ENCODE measurements around the gene THRAP3. TPM values are rescaled to one million over a fixed set of nuclear protein-coding genes. Genes with fewer than 3 reads are reported as not detected.

The THRAP3 gene
- total and polyA plus RNA-seq, 2 experiments from 2014 or later = 61.5 to 95.2 TPM

- H3K9ac ChIP-seq = no peak overlapping the region
- H3K27ac ChIP-seq = no peak overlapping the region
- H3F3A ChIP-seq (ENCODE audit: insufficient read depth) = peaks cover 15% of the 10 kb centered on the region; the same call in 1 of the 2 replicates
- no peaks in the 10 kb centered on the region for H3K9me3 ChIP-seq (ENCODE audit: low read depth)
- in situ Hi-C loops (cut with MboI) = no loop called here
- H3K27me3 ChIP-seq (replicated peaks; ENCODE audit: insufficient read depth) = no peaks in the 10 kb centered on the region
- TF ChIP-seq EZH2phosphoT487 (IDR thresholded peaks at IDR 0.05; ENCODE audit: insufficient read depth, low read depth) = no peak
- TF ChIP-seq EZH2 (IDR thresholded peaks at IDR 0.05; ENCODE audit: insufficient read depth, poor library complexity, severe bottlenecking) = no peak
- 52 to 61% methylated on average over 3 of the region's 3 CpGs for WGBS, 2 experiments (ENCODE audit: low coverage in 1 of 2, low lambda C conversion rate in 2 of 2, missing lambda C conversion rate in 2 of 2)
- no peak overlapping the region for H3K4me2 ChIP-seq (ENCODE audit: unreplicated experiment)
- no peaks in the 10 kb centered on the region for H3K9me2 ChIP-seq (ENCODE audit: insufficient read depth)
- H4K20me1 ChIP-seq (ENCODE audit: insufficient read depth) = peaks cover 31% of the 10 kb centered on the region; the same call in 1 of the 2 replicates
- H3K4me3 ChIP-seq = no peak overlapping the region
- H3K79me2 ChIP-seq (ENCODE audit: insufficient read depth) = peaks cover 100% of the 10 kb centered on the region
- DNase-seq = no peak
- no peak overlapping the region for H2AFZ ChIP-seq
- H3K4me1 ChIP-seq (ENCODE audit: insufficient read depth) = peaks cover 7% of the 10 kb centered on the region
- peaks cover 28% of the 10 kb centered on the region for H3K36me3 ChIP-seq (ENCODE audit: low read depth)
These were observed 12.1 kb downstream of the THRAP3 start for GRCh38 chr1:36236302-36236701.

- no peaks in the 10 kb centered on the region for H3K9me2 ChIP-seq (ENCODE audit: insufficient read depth)
- in situ Hi-C loops (cut with MboI) = no loop called here
- peaks cover 100% of the 10 kb centered on the region for H3K79me2 ChIP-seq (ENCODE audit: insufficient read depth)
- peaks cover 33% of the 10 kb centered on the region; the same call in 1 of the 2 replicates for H4K20me1 ChIP-seq (ENCODE audit: insufficient read depth)
- H3K4me2 ChIP-seq (ENCODE audit: unreplicated experiment) = no peak overlapping the region
- no peaks in the 10 kb centered on the region for H3K9me3 ChIP-seq (ENCODE audit: low read depth)
- no peak overlapping the region for H3K4me3 ChIP-seq
- no peaks in the 10 kb centered on the region for H3K4me1 ChIP-seq (ENCODE audit: insufficient read depth)
- H3K27me3 ChIP-seq (replicated peaks; ENCODE audit: insufficient read depth) = no peaks in the 10 kb centered on the region
- DNase-seq = peak; percentile 48
- H3F3A ChIP-seq (ENCODE audit: insufficient read depth) = peaks cover 21% of the 10 kb centered on the region; the same call in 1 of the 2 replicates
- no peak overlapping the region for H3K9ac ChIP-seq
- H3K27ac ChIP-seq = peak overlapping the region; percentile 6; the same call in 1 of the 2 replicates
- H2AFZ ChIP-seq = no peak overlapping the region
- H3K36me3 ChIP-seq (ENCODE audit: low read depth) = peaks cover 25% of the 10 kb centered on the region; the same call in 1 of the 2 replicates
- 73 to 77% methylated on average over 2 of the region's 2 CpGs for WGBS, 2 experiments (ENCODE audit: low coverage in 1 of 2, low lambda C conversion rate in 2 of 2, missing lambda C conversion rate in 2 of 2)
- TF ChIP-seq EZH2phosphoT487 (IDR thresholded peaks at IDR 0.05; ENCODE audit: insufficient read depth, low read depth) (no peak), EZH2 (IDR thresholded peaks at IDR 0.05; ENCODE audit: insufficient read depth, poor library complexity, severe bottlenecking) (no peak)
These were observed 14.2 kb downstream of the THRAP3 start for GRCh38 chr1:36238433-36238832.

- WGBS, 2 experiments (ENCODE audit: low coverage in 1 of 2, low lambda C conversion rate in 2 of 2, missing lambda C conversion rate in 2 of 2) = 88 to 91% methylated on average over 4 of the region's 4 CpGs
- Histone ChIP-seq H3F3A (ENCODE audit: insufficient read depth) (peaks cover 30% of the 10 kb centered on the region), H3K4me3 (no peak overlapping the region), H3K9me2 (ENCODE audit: insufficient read depth) (no peaks in the 10 kb centered on the region), H3K27ac (0 out of 2 replicates have a peak overlapping the region, but pooled peaks have one; percentile 21), H3K79me2 (ENCODE audit: insufficient read depth) (peaks cover 100% of the 10 kb centered on the region), H3K4me1 (ENCODE audit: insufficient read depth) (peaks cover 10% of the 10 kb centered on the region), H3K4me2 (ENCODE audit: unreplicated experiment) (no peak overlapping the region), H3K9me3 (ENCODE audit: low read depth) (no peaks in the 10 kb centered on the region), H3K27me3 (replicated peaks; ENCODE audit: insufficient read depth) (no peaks in the 10 kb centered on the region), H3K36me3 (ENCODE audit: low read depth) (peaks cover 23% of the 10 kb centered on the region; the same call in 1 of the 2 replicates), H2AFZ (no peak overlapping the region), H3K9ac (no peak overlapping the region), H4K20me1 (ENCODE audit: insufficient read depth) (peaks cover 39% of the 10 kb centered on the region; the same call in 1 of the 2 replicates)
- TF ChIP-seq EZH2phosphoT487 (IDR thresholded peaks at IDR 0.05; ENCODE audit: insufficient read depth, low read depth) (no peak), EZH2 (IDR thresholded peaks at IDR 0.05; ENCODE audit: insufficient read depth, poor library complexity, severe bottlenecking) (no peak)
- in situ Hi-C loops (cut with MboI) = no loop called here
- DNase-seq = no peak
These were observed 15.8 kb downstream of the THRAP3 start for GRCh38 chr1:36239941-36240637.

- DNase-seq = no peak
- Histone ChIP-seq H4K20me1 (ENCODE audit: insufficient read depth) (peaks cover 21% of the 10 kb centered on the region; the same call in 1 of the 2 replicates), H3F3A (ENCODE audit: insufficient read depth) (peaks cover 67% of the 10 kb centered on the region), H3K4me1 (ENCODE audit: insufficient read depth) (peaks cover 58% of the 10 kb centered on the region), H3K27me3 (replicated peaks; ENCODE audit: insufficient read depth) (no peaks in the 10 kb centered on the region), H3K36me3 (ENCODE audit: low read depth) (no peaks in the 10 kb centered on the region), H3K4me2 (ENCODE audit: unreplicated experiment) (no peak overlapping the region), H3K27ac (peak overlapping the region; percentile 99), H3K79me2 (ENCODE audit: insufficient read depth) (peaks cover 100% of the 10 kb centered on the region), H3K9me3 (ENCODE audit: low read depth) (no peaks in the 10 kb centered on the region), H3K4me3 (no peak overlapping the region), H3K9ac (peak overlapping the region; percentile 78), H2AFZ (no peak overlapping the region), H3K9me2 (ENCODE audit: insufficient read depth) (no peaks in the 10 kb centered on the region)
- 91 to 96% methylated on average over 3 of the region's 3 CpGs for WGBS, 2 experiments (ENCODE audit: low coverage in 1 of 2, low lambda C conversion rate in 2 of 2, missing lambda C conversion rate in 2 of 2)
- in situ Hi-C loops (cut with MboI) = no loop called here
- TF ChIP-seq EZH2phosphoT487 (IDR thresholded peaks at IDR 0.05; ENCODE audit: insufficient read depth, low read depth) = no peak
- no peak for TF ChIP-seq EZH2 (IDR thresholded peaks at IDR 0.05; ENCODE audit: insufficient read depth, poor library complexity, severe bottlenecking)
These were observed 23.3 kb downstream of the THRAP3 start for GRCh38 chr1:36247538-36247937.

All from GM23248 (cell line).